Bronchial epithelial cell (primary cell): ENCODE results near the gene LMAN2. TPM values are rescaled to one million over a fixed set of nuclear protein-coding genes. Genes with fewer than 3 reads are reported as not detected.

ENCODE experiments used
- DNase-seq: peaks from one replicate; pipeline ENCODE4 v3.0.0-alpha.2; 2010; ENCODE audit warnings: low read depth
- FAIRE-seq: peaks from 2 replicates; lab custom pipeline; 2011; peaks lifted over from hg19 to GRCh38; lab: Jason Lieb, UNC
- H3K27me3 ChIP-seq: 2 replicates; pipeline ENCODE4 v1.5.1; 2011; ENCODE audit warnings: low read length; ENCODE audit not compliant: control insufficient read depth, insufficient read depth
- H3K36me3 ChIP-seq: 2 replicates; pipeline ENCODE4 v1.5.1; 2011; ENCODE audit warnings: low read length; ENCODE audit not compliant: control insufficient read depth, insufficient read depth
- H3K4me3 ChIP-seq: 2 replicates; pipeline ENCODE4 v1.5.1; 2011; ENCODE audit warnings: mild to moderate bottlenecking, low read depth, low read length, control low read depth
- CTCF ChIP-seq: IDR thresholded peaks from 2 replicates; pipeline ENCODE4 v1.5.1; 2011; ENCODE audit warnings: mild to moderate bottlenecking, moderate library complexity, low read length, control low read depth, inconsistent platforms; ENCODE audit not compliant: insufficient read depth, severe bottlenecking
- total RNA-seq: library from RNA; depleted of rRNA; stranded (reverse); fragments of >200 nt; gene quantifications from 2 replicates; pipeline ENCODE4 v1.2.1, GENCODE V29; 2014

Gene LMAN2
- total RNA-seq, result 362 and 444 TPM in 2 replicates

GRCh38 chr5:177351392-177352329 lies at the start of gene LMAN2:
Gene LMAN2 (minus strand): TSS chr5:177351668. CDS start chr5:177351647, 21 bp downstream.
- FAIRE-seq (no peak), DNase-seq (peak; percentile 88)
- Histone ChIP-seq H3K27me3 (no peaks in the 10 kb centered on the region), H3K4me3 (peak within 1 kb of the TSS; percentile 85), H3K36me3 (peaks cover 7% of the 10 kb centered on the region)
- no peak for TF ChIP-seq CTCF

GRCh38 chr5:177399997-177400868 lies 48.8 kb upstream of the LMAN2 start, which contains the start of gene PFN3:
Gene PFN3 (minus strand): TSS chr5:177400661. CDS start chr5:177400576, 85 bp downstream.
- Histone ChIP-seq H3K27me3 (peaks cover 6% of the 10 kb centered on the region), H3K4me3 (no peak within 1 kb of the TSS), H3K36me3 (no peaks in the 10 kb centered on the region)
- DNase-seq, result no peak
- FAIRE-seq, result no peak
- no peak for TF ChIP-seq CTCF

- DNase-seq (no peak), FAIRE-seq (no peak)
- no peak overlapping the region for H3K4me3 ChIP-seq
- TF ChIP-seq CTCF, result no peak
- H3K36me3 ChIP-seq, result no peaks in the 10 kb centered on the region
- peaks cover 5% of the 10 kb centered on the region for H3K27me3 ChIP-seq
These were observed 46.5 kb upstream of the LMAN2 start for GRCh38 chr5:177397875-177398390.

- no peaks in the 10 kb centered on the region for H3K36me3 ChIP-seq
- DNase-seq (no peak), FAIRE-seq (no peak)
- peaks cover 5% of the 10 kb centered on the region for H3K27me3 ChIP-seq
- no peak overlapping the region for H3K4me3 ChIP-seq
- TF ChIP-seq CTCF, result no peak
These were observed 45.3 kb upstream of the LMAN2 start for GRCh38 chr5:177396807-177397206.

- no peak for DNase-seq
- Histone ChIP-seq H3K36me3 (no peaks in the 10 kb centered on the region), H3K27me3 (peaks cover 5% of the 10 kb centered on the region), H3K4me3 (no peak overlapping the region)
- TF ChIP-seq CTCF, result no peak
- no peak for FAIRE-seq
These were observed 44.6 kb upstream of the LMAN2 start for GRCh38 chr5:177396078-177396477.
